ENCODE measurements around the gene GIGYF1. TPM values are rescaled to one million over a fixed set of nuclear protein-coding genes. Genes with fewer than 3 reads are reported as not detected.

The GIGYF1 gene
- total and polyA plus RNA-seq, 2 donors from 2014 or later = 11.6 to 51.3 TPM

DNA sequence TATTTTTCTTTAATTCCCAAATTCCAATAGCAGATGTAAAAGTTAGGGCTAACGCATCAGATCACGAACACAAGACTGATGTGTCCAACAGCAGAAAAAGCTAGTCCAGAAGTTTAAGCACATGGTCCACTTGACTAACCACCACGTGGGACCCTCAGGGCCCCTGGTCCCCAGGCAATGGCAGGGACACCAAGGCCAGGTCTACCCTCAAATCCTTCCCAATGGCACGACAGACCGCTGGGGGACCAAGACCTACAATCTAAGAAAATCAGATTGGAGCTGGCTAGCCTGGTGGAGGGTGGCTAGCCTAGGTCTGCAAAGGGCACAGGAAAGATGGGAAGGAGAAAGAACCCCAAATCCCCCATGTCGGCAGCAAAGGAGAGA lies 1.5 kb downstream of the GIGYF1 start:
- Histone ChIP-seq H3K27ac (ENCODE audit: low read depth in 2 of 2, low read length in 2 of 2) (no peak overlapping the region), H3K27me3 (ENCODE audit: control insufficient read depth, insufficient read depth, low read length) (no peaks in the 10 kb centered on the region), H3K9ac (ENCODE audit: low read length in 3 of 3) (peak overlapping the region in 2 of 3 donors; percentile 25 to 84), H3K36me3 (ENCODE audit: control insufficient read depth in 2 of 3, insufficient read depth in 3 of 3, low read length in 3 of 3) (peaks cover 0 to 5% (median 0%) of the 10 kb centered on the region in 3 donors), H3K9me3 (ENCODE audit: control insufficient read depth in 2 of 3, insufficient read depth in 1 of 3, low read length in 3 of 3) (no peaks in the 10 kb centered on the region), H3K4me3 (ENCODE audit: low read length in 3 of 3) (peak overlapping the region; percentile 23 to 79 (median 74)), H3K4me1 (ENCODE audit: control insufficient read depth in 2 of 3, insufficient read depth in 2 of 3, low read depth in 1 of 3, low read length in 3 of 3) (peaks cover 0 to 23% (median 15%) of the 10 kb centered on the region in 3 donors)
- intact Hi-C loops (cut with DNase I) = no loop called here
- FAIRE-seq = no peak
- TF ChIP-seq, protein P1, sequence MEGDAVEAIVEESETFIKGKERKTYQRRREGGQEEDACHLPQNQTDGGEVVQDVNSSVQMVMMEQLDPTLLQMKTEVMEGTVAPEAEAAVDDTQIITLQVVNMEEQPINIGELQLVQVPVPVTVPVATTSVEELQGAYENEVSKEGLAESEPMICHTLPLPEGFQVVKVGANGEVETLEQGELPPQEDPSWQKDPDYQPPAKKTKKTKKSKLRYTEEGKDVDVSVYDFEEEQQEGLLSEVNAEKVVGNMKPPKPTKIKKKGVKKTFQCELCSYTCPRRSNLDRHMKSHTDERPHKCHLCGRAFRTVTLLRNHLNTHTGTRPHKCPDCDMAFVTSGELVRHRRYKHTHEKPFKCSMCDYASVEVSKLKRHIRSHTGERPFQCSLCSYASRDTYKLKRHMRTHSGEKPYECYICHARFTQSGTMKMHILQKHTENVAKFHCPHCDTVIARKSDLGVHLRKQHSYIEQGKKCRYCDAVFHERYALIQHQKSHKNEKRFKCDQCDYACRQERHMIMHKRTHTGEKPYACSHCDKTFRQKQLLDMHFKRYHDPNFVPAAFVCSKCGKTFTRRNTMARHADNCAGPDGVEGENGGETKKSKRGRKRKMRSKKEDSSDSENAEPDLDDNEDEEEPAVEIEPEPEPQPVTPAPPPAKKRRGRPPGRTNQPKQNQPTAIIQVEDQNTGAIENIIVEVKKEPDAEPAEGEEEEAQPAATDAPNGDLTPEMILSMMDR (IDR thresholded peaks at IDR 0.05; ENCODE audit: borderline replicate concordance, extremely low read depth, insufficient read depth) = no peak
- DNase-seq = peak in 2 of 5 donors; percentile 37 to 41

GRCh38 chr7:100691676-100692577 lies 2.1 kb downstream of the GIGYF1 start:
- H3K4me1 ChIP-seq (ENCODE audit: control insufficient read depth in 2 of 3, insufficient read depth in 2 of 3, low read depth in 1 of 3, low read length in 3 of 3) = peaks cover 0 to 23% (median 15%) of the 10 kb centered on the region in 3 donors
- DNase-seq (peak; percentile 87 to 93 (median 89)), FAIRE-seq (no peak)
- H3K4me3 ChIP-seq (ENCODE audit: low read length in 3 of 3) = peak overlapping the region; percentile 23 to 79 (median 74)
- no peak overlapping the region for H3K27ac ChIP-seq (ENCODE audit: low read depth in 2 of 2, low read length in 2 of 2)
- TF ChIP-seq, protein P1 (IDR thresholded peaks at IDR 0.05; ENCODE audit: borderline replicate concordance, extremely low read depth, insufficient read depth) = peak; percentile 94
- peak overlapping the region in 1 of 3 donors; percentile 25 for H3K9ac ChIP-seq (ENCODE audit: low read length in 3 of 3)
- intact Hi-C loops (cut with DNase I) = no loop called here
- no peaks in the 10 kb centered on the region for H3K9me3 ChIP-seq (ENCODE audit: control insufficient read depth in 2 of 3, insufficient read depth in 1 of 3, low read length in 3 of 3)
- no peaks in the 10 kb centered on the region for H3K27me3 ChIP-seq (ENCODE audit: control insufficient read depth, insufficient read depth, low read length)
- H3K36me3 ChIP-seq (ENCODE audit: control insufficient read depth in 2 of 3, insufficient read depth in 3 of 3, low read length in 3 of 3) = peaks cover 0 to 5% (median 0%) of the 10 kb centered on the region in 3 donors

DNA sequence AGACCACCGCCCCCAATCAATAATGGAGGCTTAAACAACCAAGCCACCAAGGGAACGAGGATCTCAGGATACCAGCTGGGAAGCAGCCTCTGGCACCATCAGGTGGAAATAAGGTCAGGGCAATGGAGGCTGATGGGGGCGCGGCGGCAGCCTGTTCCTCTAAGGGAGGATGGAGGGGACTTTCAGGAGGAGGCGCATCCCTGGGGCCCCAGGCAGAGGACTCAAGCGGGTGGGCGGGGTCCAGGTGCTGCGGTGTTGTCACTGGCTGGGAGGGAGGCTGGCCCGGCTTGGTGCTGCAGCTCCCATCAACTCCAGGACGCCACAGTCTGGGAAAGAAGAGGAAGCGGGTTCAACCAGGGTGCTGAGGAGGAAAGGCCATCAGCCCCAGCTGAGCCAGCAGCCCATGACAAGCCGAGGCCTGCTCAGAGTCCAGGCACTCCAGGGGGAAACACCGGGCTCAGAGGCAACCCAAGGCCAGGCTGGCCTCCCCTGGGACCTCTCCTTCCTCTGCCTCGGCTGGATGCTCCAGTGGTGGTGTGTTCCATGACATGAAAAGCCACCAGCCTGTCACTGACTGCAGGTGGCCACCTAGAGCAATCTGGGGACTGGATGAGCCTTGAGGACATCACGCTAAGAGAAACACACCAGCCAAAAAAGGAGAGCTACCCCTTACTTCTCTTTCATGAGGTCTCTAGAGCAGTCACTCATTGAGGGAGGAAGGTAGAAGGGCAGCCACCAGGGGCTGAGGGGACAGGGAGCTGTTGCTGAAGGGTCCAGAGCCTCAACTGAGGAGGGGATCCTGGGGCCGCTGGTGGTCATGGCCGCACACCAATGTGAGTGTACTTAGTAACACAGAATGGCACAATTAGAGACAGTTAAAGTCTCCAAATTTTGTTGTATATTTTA lies 4.6 kb downstream of the GIGYF1 start:
- intact Hi-C loops (cut with DNase I) = loop anchor here (10.0 kb wide), 2 partner anchors 115 to 225 kb away; partner anchors contain the start of genes SAP25 and SPACDR
- FAIRE-seq = no peak
- H3K4me3 ChIP-seq (ENCODE audit: low read length in 3 of 3) = no peak overlapping the region
- peaks cover 2 to 22% (median 12%) of the 10 kb centered on the region in 3 donors for H3K36me3 ChIP-seq (ENCODE audit: control insufficient read depth in 2 of 3, insufficient read depth in 3 of 3, low read length in 3 of 3)
- H3K4me1 ChIP-seq (ENCODE audit: control insufficient read depth in 2 of 3, insufficient read depth in 2 of 3, low read depth in 1 of 3, low read length in 3 of 3) = peaks cover 0 to 23% (median 15%) of the 10 kb centered on the region in 3 donors
- no peaks in the 10 kb centered on the region for H3K9me3 ChIP-seq (ENCODE audit: control insufficient read depth in 2 of 3, insufficient read depth in 1 of 3, low read length in 3 of 3)
- TF ChIP-seq, protein P1 (IDR thresholded peaks at IDR 0.05; ENCODE audit: borderline replicate concordance, extremely low read depth, insufficient read depth) = no peak
- no peak overlapping the region for H3K27ac ChIP-seq (ENCODE audit: low read depth in 2 of 2, low read length in 2 of 2)
- H3K27me3 ChIP-seq (ENCODE audit: control insufficient read depth, insufficient read depth, low read length) = no peaks in the 10 kb centered on the region
- peak in 2 of 5 donors; percentile 45 to 72 for DNase-seq
- H3K9ac ChIP-seq (ENCODE audit: low read length in 3 of 3) = no peak overlapping the region
